MCF 10A (cell line): Measurements from ENCODE around the gene CPNE8. TPM values are rescaled to one million over a fixed set of nuclear protein-coding genes. Genes with fewer than 3 reads are reported as not detected.

Experiments used
- BruUV-seq: library from RNA; stranded (reverse); fragments of 400-500 nt; replicated peaks from 2 replicates; lab custom pipeline; 2021; lab: Mats Ljungman, UMichigan
- CTCF ChIA-PET: fragments of 300-600 bp; sonication (Branson Sonifier 250); formaldehyde crosslinking; extraction: SDS; loops from one replicate; lab custom pipeline; 2021; ENCODE audit warnings: antibody characterized with exemption, inconsistent platforms; lab: Yijun Ruan, JAX
- POLR2A ChIA-PET: fragments of 300-600, 350-650 bp; sonication (Branson Sonifier 250); formaldehyde crosslinking; extraction: SDS; loops from one replicate; lab custom pipeline; 2020; ENCODE audit warnings: antibody characterized with exemption, inconsistent platforms; lab: Yijun Ruan, JAX
- DNase-seq: peaks from one replicate; pipeline ENCODE4 v3.0.0-alpha.2; 2018; ENCODE audit not compliant: unreplicated experiment
- H3K27ac Mint-ChIP-seq: one replicate; pipeline ENCODE4 v1.8.0; 2022; ENCODE audit warnings: mild to moderate bottlenecking, low read depth, mixed read lengths; ENCODE audit not compliant: unreplicated experiment
- H3K27me3 Mint-ChIP-seq: one replicate; pipeline ENCODE4 v1.8.0; 2022; ENCODE audit warnings: mixed read lengths; ENCODE audit not compliant: insufficient read depth, unreplicated experiment
- H3K36me3 Mint-ChIP-seq: one replicate; pipeline ENCODE4 v1.8.0; 2022; ENCODE audit warnings: mild to moderate bottlenecking, moderate library complexity, mixed read lengths; ENCODE audit not compliant: insufficient read depth, unreplicated experiment
- H3K4me1 Mint-ChIP-seq: one replicate; pipeline ENCODE4 v1.8.0; 2022; ENCODE audit warnings: mixed read lengths; ENCODE audit not compliant: insufficient read depth, unreplicated experiment
- H3K4me3 Mint-ChIP-seq: one replicate; pipeline ENCODE4 v1.8.0; 2022; ENCODE audit warnings: mild to moderate bottlenecking, moderate library complexity, mixed read lengths; ENCODE audit not compliant: unreplicated experiment
- H3K9me3 Mint-ChIP-seq: one replicate; pipeline ENCODE4 v1.8.0; 2022; ENCODE audit warnings: mixed read lengths; ENCODE audit not compliant: unreplicated experiment
- CTCF ChIP-seq: fragments of 200-600 bp; IDR thresholded peaks from one replicate; pipeline ENCODE4 v1.8.0; 2022; ENCODE audit warnings: antibody characterized with exemption, mild to moderate bottlenecking; ENCODE audit not compliant: unreplicated experiment
- intact Hi-C: fragments of 100-400 bp; cut with micrococcal nuclease; formaldehyde crosslinking; loops from 2 replicates; pipeline ENCODE4 v1.14.1; 2022
- total RNA-seq: library from RNA; stranded (reverse); gene quantifications from 2 replicates; pipeline ENCODE4 v1.2.3, GENCODE V29; 2022

CPNE8 gene
- total RNA-seq, 1 experiment from 2014 or later = 17.0 TPM

- peaks cover 6% of the 10 kb centered on the region for H3K36me3 Mint-ChIP-seq
- ChIA-PET POLR2A (interaction anchor here (1.5 to 2.3 kb wide), 5 partner anchors 10 to 145 kb away, joined by 4 to 9 read pairs (median 5); no protein-coding TSS in a partner anchor), CTCF (no interaction called here)
- H3K27me3 Mint-ChIP-seq = no peaks in the 10 kb centered on the region
- peak; percentile 72 for DNase-seq
- H3K4me1 Mint-ChIP-seq = peaks cover 9% of the 10 kb centered on the region
- intact Hi-C loops = no loop called here
- no peak overlapping the region for H3K4me3 Mint-ChIP-seq
- no peak for TF ChIP-seq CTCF
- H3K27ac Mint-ChIP-seq = peak overlapping the region; percentile 6
- no TSS peak for BruUV-seq
- peaks cover 7% of the 10 kb centered on the region for H3K9me3 Mint-ChIP-seq
Observed at GRCh38 chr12:38761636-38762342, 143.6 kb downstream of the CPNE8 start.

- intact Hi-C loops = no loop called here
- POLR2A ChIA-PET = interaction anchor here (1.4 to 2.3 kb wide), 5 partner anchors 10 to 145 kb away, joined by 4 to 9 read pairs (median 5); no protein-coding TSS in a partner anchor
- Mint-ChIP-seq H3K27ac (no peak overlapping the region), H3K27me3 (no peaks in the 10 kb centered on the region), H3K4me1 (peaks cover 9% of the 10 kb centered on the region), H3K36me3 (peaks cover 6% of the 10 kb centered on the region), H3K4me3 (no peak overlapping the region), H3K9me3 (peaks cover 7% of the 10 kb centered on the region)
- no peak for DNase-seq
- CTCF ChIA-PET = interaction anchor here (0.6 kb wide), 1 partner anchor 215 kb away, joined by 3 read pairs; no protein-coding TSS in a partner anchor
- TF ChIP-seq CTCF = no peak
- BruUV-seq = no TSS peak
Observed at GRCh38 chr12:38761111-38761510, 144.3 kb downstream of the CPNE8 start.

- H3K4me3 Mint-ChIP-seq = no peak overlapping the region
- no TSS peak for BruUV-seq
- no peak for DNase-seq
Observed at GRCh38 chr12:38759621-38760020, 145.8 kb downstream of the CPNE8 start.

More at GRCh38 chr12:38759621-38760020, 145.8 kb downstream of the CPNE8 start:
- ChIA-PET POLR2A (interaction anchor here (0.8 to 2.3 kb wide), 4 partner anchors 17 to 147 kb away, joined by 4 to 9 read pairs (median 5); no protein-coding TSS in a partner anchor), CTCF (interaction anchor here (0.6 to 1.2 kb wide), 5 partner anchors 123 to 354 kb away, joined by 3 to 5 read pairs (median 3); no protein-coding TSS in a partner anchor)
- intact Hi-C loops = no loop called here
- Mint-ChIP-seq H3K4me1 (peaks cover 9% of the 10 kb centered on the region), H3K27me3 (no peaks in the 10 kb centered on the region), H3K27ac (no peak overlapping the region), H3K9me3 (peaks cover 7% of the 10 kb centered on the region), H3K36me3 (peaks cover 6% of the 10 kb centered on the region)
- TF ChIP-seq CTCF = no peak
